ENCODE measurements around the gene GFM2.

DNA sequence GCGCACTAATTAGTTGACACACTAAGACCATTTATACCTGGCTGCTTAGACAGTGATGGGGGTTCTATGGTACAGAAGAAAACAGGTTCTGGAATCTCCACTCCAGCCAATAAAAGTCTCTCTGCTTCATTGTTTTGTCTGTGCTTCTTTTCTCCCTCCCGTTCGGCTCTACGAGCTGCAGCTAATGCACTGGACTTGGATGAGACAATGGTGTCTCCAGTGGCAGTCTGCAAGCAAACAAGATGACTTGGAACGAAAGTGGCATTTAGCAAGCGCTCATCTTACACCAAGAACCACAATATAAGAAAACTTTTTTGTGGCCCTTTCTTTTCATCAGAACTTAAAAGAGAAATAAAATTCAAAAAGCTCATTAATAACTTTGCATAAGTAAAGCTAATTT lies 30.2 kb downstream of the GFM2 start:
- TF ChIP-seq, protein P1, sequence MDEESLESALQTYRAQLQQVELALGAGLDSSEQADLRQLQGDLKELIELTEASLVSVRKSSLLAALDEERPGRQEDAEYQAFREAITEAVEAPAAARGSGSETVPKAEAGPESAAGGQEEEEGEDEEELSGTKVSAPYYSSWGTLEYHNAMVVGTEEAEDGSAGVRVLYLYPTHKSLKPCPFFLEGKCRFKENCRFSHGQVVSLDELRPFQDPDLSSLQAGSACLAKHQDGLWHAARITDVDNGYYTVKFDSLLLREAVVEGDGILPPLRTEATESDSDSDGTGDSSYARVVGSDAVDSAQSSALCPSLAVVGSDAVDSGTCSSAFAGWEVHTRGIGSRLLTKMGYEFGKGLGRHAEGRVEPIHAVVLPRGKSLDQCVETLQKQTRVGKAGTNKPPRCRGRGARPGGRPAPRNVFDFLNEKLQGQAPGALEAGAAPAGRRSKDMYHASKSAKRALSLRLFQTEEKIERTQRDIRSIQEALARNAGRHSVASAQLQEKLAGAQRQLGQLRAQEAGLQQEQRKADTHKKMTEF (CRISPR knock-in tag; IDR thresholded peaks at IDR 0.05): no peak
- TF ChIP-seq NR1H2 (CRISPR knock-in tag; IDR thresholded peaks at IDR 0.05; ENCODE audit: borderline replicate concordance, low read depth) (no peak), CEBPG (CRISPR knock-in tag; IDR thresholded peaks at IDR 0.05) (no peak), CTCF (CRISPR knock-in tag; IDR thresholded peaks at IDR 0.05) (no peak), NFKB2 (CRISPR knock-in tag; IDR thresholded peaks at IDR 0.05; ENCODE audit: borderline replicate concordance) (no peak), ZNF335 (CRISPR knock-in tag; IDR thresholded peaks at IDR 0.05) (no peak), NCOA2 (CRISPR knock-in tag; IDR thresholded peaks at IDR 0.05) (no peak), HOXA7 (CRISPR knock-in tag; IDR thresholded peaks at IDR 0.05) (no peak), POLR2A (IDR thresholded peaks at IDR 0.05; ENCODE audit: insufficient read depth in 1 of 2, low read depth in 2 of 2, low read length in 2 of 2) (no peak), NR2F1 (CRISPR knock-in tag; IDR thresholded peaks at IDR 0.05) (no peak), BHLHE40 (IDR thresholded peaks at IDR 0.05; ENCODE audit: low read length) (no peak), ZNF354B (CRISPR knock-in tag; IDR thresholded peaks at IDR 0.05) (no peak), TRIM24 (CRISPR knock-in tag; IDR thresholded peaks at IDR 0.05) (no peak), DNMT1 (CRISPR knock-in tag; IDR thresholded peaks at IDR 0.05) (no peak)
